NCI-H510A treated with DMSO at 0.1 percent for 48 hours (cell line): ENCODE results near the gene ZNF507.
"Not testable (repeated sequence)": the region's sequence is repeated elsewhere in the genome, so short reads cannot be mapped to it uniquely, and the experiment has no call there.

Source experiments
- DNase-seq: peaks from one replicate; lab custom pipeline; 2025; lab: John Stamatoyannopoulos, UW

Gene ZNF507

DNA sequence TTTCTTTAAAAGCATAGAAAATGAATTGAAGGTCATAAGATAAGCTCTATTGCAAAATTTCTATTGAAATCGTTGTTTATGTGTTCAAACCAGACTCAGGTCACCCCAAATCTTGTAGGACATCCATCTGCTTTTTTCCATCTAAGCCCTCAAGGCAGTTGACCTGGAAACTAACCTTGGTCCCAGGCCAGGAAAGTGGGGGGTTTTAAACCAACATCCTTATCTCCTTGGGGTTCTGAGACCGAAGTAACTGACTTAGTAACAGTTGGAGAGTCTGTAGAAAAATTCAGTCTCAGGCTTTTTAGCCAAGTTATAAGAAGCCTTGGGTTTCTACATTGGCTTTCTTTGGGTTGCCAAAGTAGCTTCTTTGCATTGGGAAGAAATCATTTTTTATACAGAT lies 23.4 kb downstream of the ZNF507 start:
- no peak for DNase-seq

DNA sequence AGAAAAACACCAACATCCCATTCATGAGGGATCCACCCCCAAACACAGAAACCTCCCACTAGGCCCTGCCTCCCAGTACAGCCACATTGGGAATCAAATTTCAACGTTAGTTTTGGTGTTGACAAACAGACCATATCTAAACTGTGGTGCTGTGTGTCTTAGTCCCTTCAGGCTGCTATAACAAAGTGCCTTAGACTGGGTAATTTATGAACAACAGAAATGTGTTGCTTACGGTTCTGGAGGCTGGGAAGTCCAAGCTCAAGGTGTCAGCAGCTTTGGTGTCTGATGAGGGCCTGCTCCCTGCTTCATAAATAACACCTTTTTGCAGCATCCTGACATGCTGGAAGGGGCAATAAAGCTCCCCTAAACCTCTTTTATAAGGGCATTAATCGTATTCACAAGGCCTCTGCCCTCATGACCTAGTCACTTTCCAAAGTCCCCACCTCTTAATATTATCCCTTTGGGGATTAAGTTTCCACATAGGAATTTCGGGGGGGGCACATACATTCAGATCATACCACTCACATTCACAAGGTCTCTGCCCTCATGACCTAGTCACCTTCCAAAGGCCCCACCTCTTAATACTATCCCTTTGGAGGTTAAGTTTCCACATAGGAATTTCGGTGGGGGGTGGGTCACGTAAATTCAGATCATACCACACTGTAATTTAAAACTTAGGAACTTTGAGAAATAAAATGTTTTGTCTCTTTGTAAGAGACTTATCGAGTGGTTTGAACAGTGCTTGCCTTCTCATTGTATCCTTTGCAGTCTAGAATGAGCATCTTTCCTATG lies 27.5 kb downstream of the ZNF507 start:
- DNase-seq: no peak

DNA sequence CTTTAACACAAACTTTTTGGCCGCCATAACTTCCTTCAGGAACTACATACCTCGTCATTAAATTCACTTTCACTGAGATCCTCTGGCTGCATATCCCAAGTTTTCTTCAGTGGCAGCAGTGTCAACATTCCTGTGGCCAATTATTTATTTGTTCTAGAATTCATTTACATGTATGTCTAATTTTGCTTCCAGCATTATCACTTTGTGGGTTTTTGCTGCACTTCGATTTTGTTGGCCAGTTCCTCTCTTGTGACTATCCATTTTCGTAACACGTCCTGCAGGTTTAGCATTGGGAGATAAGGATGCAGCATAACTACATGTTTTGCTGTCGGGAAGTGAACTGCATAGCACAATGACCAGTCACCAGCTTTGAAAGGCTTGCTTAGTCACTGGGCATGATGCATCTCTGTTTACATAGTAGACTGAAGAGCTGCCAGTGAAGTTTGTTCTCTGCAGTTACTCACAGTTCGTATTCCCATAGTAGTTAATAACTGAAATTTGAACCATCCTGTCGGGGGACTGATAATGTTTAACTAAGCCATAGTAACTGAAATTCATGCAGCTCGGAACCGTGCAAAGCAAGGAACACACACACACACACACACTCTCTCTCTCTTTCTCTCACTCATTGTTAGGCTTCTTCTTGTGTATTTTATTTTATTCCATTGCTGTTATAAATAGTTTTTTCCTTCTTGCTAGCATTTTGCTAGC lies 28.3 kb downstream of the ZNF507 start:
- DNase-seq: peak; percentile 96

DNA sequence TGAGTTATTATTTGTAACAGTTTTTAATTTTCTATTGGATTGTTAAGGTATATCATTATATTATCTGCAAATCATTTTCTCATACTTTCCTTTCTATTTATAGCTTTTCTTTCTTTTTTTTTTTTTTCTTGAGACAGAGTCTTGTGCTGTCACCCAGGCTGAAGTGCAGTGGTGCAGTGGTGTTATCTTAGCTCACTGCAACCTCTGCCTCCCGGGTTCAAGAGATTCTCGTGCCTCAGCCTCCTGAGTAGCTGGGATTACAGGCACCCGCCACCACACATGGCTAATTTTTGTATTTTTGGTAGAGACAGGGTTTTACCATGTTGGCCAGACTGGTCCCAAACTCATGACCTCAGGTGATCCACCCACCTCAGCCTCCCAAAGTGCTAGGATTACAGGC lies 29.0 kb downstream of the ZNF507 start:
- not testable (repeated sequence) for DNase-seq

DNA sequence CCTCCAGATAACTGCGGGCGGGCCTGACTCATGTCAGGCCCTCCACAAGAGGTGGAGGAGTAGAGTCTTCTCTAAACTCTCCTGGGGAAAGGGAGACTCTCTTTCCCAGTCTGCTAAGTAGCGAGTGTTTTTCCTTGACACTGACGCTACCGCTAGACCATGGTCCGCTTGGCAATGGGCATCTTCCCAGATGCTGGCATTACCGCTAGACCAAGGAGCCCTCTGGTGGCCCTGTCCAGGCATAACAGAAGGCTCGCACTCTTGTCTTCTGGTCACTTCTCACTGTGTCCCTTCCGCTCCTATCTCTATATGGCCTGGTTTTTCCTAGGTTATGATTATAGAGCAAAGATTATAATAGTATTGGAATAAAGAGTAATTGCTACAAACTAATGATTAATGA lies 31.7 kb downstream of the ZNF507 start:
- not testable (repeated sequence) for DNase-seq

DNA sequence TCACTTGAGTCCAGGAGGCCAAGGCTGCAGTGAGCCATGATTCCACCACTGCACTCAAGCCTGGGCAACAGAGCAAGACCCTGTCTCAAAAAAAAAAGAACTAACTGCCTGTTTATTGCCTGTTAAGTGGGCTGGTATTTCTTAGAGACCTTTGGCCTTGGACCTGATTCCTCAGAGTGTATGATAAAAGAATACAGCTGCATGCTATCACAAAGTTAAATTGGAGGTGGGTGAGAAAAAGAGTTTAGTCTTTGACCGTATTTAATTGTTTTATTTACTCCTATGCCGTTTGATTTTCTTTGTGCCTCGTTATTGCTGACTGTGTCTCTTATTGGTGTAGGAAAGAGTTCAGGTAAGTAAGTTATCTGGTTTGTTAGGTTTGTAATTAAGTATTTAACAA lies 34.9 kb downstream of the ZNF507 start:
- DNase-seq: no peak

DNA sequence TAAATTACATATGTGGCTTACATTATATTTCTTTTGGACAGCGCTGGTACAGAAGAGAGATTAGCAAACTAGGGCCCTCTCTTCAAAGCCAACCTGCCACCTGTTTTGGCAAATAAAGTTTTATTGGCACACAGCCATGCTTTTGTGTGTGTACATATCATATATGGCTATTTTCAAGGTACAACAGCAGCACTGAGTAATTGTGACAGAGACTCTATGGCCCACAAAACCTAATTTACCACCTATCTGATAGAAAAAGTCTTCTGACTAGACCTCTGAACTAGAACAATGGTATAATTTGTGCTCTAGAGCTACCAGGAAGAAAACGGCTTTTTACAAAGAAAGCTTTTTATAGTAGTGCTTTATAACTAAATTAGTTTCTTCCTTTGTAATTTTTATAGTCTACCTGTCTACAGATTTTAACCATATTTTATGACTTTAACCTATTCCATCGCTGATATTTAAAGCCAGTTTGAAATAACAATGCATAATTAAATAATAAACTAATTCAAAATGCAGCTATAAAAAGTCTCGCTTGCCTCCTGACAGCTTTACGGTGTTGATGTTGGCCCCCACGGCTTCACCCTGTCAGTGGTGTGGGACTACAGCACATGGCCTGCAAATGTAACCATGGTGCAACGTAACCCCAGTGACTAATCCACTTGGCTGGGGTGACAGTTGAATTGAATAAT lies 42.4 kb downstream of the ZNF507 start:
- no peak for DNase-seq

DNA sequence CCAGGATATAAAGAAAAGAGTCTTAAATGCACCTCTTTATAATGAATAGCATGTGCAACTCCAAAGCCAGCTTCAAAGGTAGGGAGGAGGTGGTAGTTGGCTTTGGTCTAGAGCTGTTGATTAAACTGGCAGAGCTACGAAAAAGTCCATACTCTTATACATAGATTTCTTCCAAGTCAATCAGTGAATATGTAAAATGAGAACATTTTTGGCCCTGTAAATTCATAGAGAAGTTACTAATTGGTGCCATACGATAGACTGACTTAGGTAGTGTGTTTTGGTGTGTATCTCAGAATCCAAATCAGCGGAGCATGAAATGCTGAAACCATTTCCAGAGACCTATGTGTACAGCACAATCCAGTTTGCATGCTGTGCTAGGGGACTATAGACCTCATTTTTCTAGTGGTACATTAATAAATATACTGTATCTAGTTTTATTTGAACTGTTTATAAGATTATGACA lies 43.0 kb downstream of the ZNF507 start:
- DNase-seq: no peak

DNA sequence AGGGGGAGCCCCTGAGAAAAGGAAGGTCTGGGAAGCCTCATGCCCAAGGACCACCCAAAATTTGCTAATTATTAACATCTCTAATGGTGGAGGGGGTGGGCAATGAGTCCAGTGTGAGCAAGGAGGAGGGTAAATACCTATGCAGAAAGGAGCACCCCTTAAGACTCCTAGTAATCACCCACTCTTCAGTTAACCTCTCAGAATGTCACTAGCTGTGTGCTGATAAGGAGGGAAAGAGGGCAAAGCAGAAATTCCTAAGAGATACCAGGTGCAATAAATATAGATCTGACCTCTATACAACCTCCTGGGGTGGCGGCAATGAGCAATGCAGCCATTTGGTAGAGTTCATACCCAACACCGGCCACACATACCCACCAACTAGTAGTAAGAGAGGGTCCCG lies 47.5 kb downstream of the ZNF507 start:
- DNase-seq: no peak

DNA sequence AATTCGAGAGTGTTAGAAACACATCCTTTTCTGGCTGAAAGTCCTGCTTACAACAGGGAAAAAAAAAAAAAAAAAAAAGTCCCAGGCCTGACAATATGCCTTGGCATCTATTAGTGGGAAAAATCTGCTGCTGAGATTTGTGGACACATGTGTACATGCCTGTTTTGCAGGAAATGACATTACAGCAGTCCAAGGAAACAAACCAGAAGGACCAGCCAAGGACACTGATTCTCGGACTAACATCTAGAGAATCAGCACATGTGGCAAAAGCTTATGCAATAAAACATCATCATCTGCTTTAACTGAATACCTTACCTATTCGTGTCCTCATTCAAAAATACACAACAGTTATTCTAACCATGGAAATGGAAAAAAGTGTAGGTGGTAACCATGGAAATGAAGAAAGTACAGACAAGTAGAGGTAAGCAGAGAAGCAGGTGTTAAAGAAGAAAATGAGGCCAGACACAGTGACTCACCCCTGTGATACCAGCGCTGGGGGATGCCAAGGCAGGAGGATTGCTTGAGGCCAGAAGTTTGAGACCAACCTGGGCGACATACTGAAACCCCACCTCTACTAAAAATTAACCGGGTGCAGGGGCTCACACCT lies 50.7 kb downstream of the ZNF507 start:
- DNase-seq: no peak

DNA sequence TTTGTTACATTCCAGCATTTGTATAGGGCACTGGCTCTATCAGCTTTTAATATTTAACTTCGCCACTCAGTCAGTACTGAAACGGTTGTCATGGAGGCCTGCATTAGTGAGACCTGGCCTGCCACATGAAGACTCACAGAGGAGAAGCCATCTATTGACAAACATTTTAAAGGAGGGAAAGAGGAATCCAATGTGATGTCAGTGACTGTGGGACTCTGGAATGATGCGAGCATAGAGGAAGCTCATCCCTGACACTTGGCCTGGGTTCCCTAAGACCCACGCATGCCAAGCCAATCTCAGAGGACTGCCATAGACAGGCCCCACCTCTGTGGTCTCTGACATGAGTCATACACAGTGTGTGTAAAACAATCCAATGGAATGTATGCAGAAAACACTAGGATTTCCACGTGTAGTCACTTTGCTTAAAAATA lies 52.3 kb downstream of the ZNF507 start:
- DNase-seq: no peak

DNA sequence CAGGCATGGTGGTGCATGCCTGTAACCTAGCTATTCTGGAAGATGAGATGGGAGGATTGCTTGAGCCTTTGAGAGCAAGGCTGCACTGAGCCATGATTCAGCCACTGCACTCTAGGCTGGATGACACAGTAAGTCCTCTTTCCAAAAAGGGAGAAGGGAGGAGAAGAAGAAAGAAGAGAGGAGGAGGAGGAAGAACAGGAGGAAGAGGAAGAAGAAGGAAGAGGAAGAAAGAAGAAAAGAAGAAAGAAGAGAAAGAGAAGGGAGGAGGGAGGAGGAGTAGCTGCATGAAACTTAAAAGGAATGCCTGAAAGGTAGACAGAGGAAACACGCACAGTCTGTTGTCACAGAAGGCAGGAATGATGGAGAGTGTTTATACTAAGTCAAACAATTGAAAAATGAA lies 56.6 kb downstream of the ZNF507 start:
- no peak for DNase-seq

DNA sequence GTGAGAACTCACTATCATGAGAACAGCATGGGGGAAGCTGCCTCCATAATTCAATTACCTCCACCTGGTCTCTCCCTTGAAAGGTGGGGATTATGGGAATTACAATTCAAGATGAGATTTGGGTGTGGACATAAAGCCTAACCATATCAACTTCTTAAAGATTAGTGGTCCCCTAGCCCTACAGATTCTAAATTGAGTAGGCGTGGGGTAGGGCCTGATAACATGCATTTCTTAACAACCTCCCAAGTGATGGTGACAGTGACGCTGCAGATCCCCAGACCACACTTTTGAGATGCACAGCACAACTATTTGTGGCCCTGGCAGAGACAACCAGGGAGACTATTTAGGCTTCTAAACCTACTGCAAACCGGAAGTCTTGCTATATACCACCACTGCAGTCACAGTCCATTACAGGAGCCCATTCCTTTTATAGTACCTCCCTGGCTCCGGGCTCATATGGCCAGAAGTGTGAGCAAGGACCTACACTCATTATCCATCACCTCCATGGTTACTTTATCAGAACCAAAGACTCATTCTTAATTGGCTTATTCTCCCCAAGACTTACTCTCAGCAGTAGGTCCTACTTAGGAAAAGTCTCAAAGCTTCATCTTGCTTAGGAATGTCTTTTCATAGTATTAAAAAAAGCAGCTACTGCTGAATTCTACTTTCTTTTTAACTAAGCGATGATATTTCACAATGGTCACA lies 58.0 kb downstream of the ZNF507 start:
- DNase-seq: no peak

DNA sequence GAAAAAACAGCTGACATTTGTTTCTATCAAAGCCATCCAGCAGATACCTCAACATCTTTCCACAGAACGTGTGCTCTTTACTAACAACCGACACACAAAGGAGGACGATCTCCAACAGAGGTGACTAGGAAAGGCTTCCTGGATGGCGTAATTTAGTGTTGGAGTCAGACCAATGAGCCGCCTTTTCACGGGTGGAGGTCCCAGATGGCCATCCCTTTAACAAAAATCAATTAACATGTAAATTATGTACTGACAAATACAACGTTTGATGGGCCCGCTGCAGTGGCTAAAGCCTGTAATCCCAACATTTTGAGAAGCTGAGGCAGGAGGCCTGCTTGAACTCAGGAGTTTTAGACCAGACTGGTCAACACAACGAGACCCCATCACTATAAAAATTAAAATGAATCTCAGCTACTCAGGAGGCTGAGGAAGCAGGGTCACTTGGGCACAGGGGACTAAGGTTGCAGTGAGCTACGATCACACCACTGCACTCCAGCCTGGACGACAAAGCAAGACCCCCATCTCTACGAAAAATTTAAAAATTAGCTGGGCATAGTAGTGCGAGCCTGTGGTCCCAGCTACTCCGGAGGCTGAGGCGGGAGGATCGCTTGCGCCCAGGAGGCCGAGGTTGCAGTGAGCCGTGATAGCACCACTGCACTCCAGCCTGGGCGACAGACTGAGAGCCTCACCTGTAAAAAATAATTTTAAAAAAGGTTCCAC lies 59.0 kb downstream of the ZNF507 start:
- no peak for DNase-seq

DNA sequence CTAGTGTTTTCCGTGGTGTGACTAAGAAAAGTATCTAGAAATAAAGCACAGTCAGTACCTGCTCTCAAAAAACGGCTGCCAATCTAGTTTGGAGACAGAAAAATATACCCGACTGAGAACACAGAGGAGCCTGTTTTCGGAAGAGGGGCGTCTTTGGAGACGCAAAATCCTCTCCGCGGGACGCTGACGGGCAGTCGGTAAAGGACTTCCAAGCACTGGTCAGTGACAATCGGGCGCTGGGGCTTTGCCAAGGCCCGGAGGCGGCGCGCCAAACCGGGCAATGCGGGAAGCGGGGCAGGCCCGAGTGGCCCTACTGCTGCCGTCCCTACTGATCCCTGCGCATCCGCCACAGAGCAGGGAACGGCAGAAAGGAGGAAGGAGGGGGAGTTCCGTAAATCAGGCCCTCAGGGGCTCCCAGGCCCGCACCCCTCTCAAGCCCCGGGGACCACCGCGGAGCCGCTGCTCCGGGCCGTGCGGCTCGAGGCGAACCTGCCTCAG lies 59.6 kb downstream of the ZNF507 start:
- peak; percentile 25 for DNase-seq

DNA sequence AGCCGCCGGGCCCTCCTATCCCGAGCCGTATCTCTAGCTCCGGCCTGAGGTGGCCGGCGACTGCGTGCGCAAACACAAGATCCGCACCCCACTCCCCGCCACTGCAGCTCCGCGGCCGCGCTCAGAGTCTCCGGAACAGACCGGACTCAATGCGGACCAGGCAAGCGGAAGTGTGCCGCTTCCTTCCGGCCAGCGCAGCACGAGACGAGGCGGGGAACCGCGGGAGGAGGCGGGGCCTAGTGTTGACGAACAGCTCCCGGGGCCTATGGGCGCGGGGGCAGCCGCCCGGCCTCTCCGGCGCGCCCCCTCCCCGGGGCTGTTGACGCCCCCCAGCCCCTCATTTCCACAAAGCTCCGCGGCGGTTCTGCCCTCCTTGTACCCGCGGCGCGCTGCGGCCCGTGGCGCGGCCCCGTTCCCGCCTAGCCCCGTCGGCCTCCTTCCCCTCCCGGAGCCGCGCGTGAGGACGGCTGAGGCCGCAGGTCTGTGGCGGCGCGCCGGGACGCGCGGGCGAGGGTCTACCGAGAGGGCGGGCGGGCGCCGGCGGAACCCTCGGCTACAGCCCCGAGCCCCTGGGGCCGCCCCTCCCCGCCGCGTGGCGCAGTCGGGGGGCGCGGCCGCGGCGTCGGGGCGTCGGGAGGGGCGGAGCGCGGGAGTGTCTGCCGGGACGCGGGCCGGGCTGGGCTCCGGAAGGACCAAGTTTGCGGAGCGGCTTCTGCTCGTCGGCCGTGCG lies 60.2 kb downstream of the ZNF507 start, which contains the start of gene DPY19L3:
DPY19L3 (plus strand) TSS at position 340 of the 730 bp plus-strand sequence. CDS start 2,484 bp downstream, outside the sequence.
- peak; percentile 89 for DNase-seq

DNA sequence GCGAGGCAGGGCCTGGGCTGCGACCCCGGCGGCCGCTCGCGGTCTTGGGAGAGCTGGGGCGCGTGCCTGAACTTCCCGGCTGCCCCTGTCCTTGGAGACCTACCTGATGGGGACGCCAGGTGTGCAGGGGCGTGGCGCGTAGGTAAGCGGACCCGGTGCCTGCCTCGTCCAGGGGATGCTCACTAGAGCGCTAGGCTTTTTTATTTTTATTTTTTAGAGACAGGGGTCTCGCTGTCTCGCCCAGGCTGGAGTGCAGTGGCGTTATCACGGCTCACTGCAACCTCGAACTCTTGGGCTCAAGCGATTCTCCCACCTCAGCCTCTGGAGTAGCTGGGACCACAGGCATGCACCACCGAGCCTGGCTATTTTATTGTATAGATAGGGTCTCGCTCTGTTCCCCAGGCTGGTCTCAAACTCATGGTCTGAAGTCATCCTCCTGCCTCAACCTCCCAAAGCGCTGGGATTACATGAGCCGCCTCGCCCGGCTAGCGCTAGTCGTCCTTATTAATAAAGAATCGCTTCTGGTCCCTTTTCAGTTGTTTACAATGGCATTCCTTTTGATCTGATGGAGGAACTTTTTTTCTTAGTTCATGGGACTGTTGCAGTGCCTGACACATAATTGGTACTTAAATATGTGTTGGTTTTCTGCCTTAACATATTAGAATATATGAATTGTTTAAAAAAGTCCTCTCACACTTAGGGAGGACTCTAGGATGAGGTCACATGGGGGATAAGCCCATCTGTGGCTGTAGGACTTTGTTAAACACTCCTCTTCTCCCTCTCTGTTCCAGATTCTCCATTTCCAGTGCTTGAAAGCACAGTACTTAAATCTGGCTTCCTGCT lies 61.0 kb downstream of the ZNF507 start:
- DNase-seq: peak; percentile 22

DNA sequence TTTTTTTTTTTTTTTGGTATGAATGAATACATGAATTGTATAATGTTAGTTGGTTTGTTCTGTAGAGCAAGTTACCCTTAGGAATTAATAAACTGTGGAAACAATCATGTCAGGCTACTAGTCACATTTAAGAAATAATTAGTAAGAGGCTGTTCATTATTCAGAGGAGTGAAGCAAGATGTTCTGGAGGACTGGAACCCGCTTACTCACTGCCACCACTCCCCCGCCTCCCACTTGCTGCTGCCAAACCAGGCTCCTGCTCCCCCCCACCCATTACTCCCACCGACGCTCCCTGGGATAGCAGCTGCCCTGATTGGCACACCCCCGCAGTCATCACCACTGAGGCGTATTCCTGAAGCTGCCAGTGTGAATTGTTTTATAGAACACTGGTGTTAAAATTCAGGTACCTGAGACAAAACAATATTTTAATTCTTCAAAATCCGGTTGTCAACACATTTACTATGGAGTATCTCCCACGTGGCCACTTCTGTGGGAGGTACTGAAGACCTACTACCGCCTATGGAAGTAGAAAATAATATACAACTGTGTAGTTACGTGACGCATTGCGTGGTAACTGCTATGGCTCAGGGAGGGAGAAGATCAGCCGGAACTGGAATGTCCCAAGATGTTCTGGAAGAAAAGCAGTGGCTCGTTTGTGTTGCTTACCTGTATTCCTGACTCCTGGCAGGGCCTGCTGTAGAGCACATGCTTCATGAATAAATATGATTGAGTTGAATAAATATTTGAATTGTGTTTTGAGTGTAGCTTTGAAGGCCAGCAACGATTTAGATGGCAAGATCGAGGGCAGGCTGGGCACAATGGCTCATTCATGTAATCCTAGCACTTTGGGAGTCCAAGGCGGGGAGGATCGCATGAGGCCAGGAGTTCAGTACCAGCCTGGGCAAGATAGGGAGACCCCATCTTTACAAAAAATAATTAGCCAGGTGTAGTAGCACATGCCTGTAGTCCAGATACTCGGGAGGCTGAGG lies 61.9 kb downstream of the ZNF507 start:
- peak; percentile 31 for DNase-seq
